GM23338 (cell line): Measurements from ENCODE around the gene PKD1. TPM values are rescaled to one million over a fixed set of nuclear protein-coding genes. Genes with fewer than 3 reads are reported as not detected.

Source experiments
- ATAC-seq: fragments of 200-7000 bp; cut with Tn5 transposase; 3 replicates; pipeline ENCODE4 v1.9.1; 2020
- DNase-seq: peaks from one replicate; pipeline ENCODE4 v3.0.0-alpha.2; 2015; ENCODE audit warnings: low spot score
- H2AFZ ChIP-seq: fragments of 200-600 bp; sonication (generic); 2 replicates; pipeline ENCODE4 v1.8.0; 2016; ENCODE audit warnings: antibody characterized with exemption, mild to moderate bottlenecking, moderate library complexity
- H3F3A ChIP-seq: fragments of 200-600 bp; sonication (generic); replicated peaks from 2 replicates; pipeline ENCODE4 v1.8.0; 2017; ENCODE audit warnings: antibody characterized with exemption, mixed run types, low read depth
- H3K27ac ChIP-seq: fragments of 200-600 bp; sonication (generic); 2 replicates; pipeline ENCODE4 v1.6.1; 2016; ENCODE audit warnings: low read depth
- H3K27me3 ChIP-seq: fragments of 200-600 bp; sonication (generic); 2 replicates; pipeline ENCODE4 v1.8.0; 2016; ENCODE audit warnings: mild to moderate bottlenecking, mixed run types, moderate library complexity; ENCODE audit not compliant: insufficient read depth
- H3K36me3 ChIP-seq: fragments of 200-600 bp; sonication (generic); 2 replicates; pipeline ENCODE4 v1.8.0; 2016; ENCODE audit warnings: mild to moderate bottlenecking; ENCODE audit not compliant: insufficient read depth
- H3K4me1 ChIP-seq: fragments of 200-600 bp; sonication (generic); 2 replicates; pipeline ENCODE4 v1.8.0; 2016; ENCODE audit warnings: mild to moderate bottlenecking, moderate library complexity; ENCODE audit not compliant: insufficient read depth
- H3K4me2 ChIP-seq: fragments of 200-600 bp; sonication (generic); 2 replicates; pipeline ENCODE4 v1.7.1; 2017; ENCODE audit warnings: mixed run types
- H3K4me3 ChIP-seq: fragments of 200-600 bp; sonication (generic); 2 replicates; pipeline ENCODE4 v1.6.1; 2016; ENCODE audit warnings: mixed run types
- H3K79me2 ChIP-seq: fragments of 200-600 bp; sonication (generic); replicated peaks from 2 replicates; pipeline ENCODE4 v1.8.0; 2017; ENCODE audit warnings: mild to moderate bottlenecking; ENCODE audit not compliant: insufficient read depth
- H3K9me2 ChIP-seq: fragments of 200-600 bp; sonication (generic); 2 replicates; pipeline ENCODE4 v1.8.0; 2017; ENCODE audit not compliant: insufficient read depth
- H4K20me1 ChIP-seq: fragments of 200-600 bp; sonication (generic); replicated peaks from 2 replicates; pipeline ENCODE4 v1.8.0; 2017; ENCODE audit warnings: mild to moderate bottlenecking; ENCODE audit not compliant: insufficient read depth
- H3K27ac Mint-ChIP-seq: 2 replicates; pipeline ENCODE4 v1.8.0; 2020; ENCODE audit warnings: inconsistent platforms, mild to moderate bottlenecking, moderate library complexity, mixed read lengths
- H3K27me3 Mint-ChIP-seq: 3 replicates; pipeline ENCODE4 v1.8.0; 2022; ENCODE audit warnings: low read depth, mild to moderate bottlenecking, moderate library complexity, mixed read lengths, inconsistent platforms; ENCODE audit not compliant: insufficient read depth, poor library complexity
- H3K36me3 Mint-ChIP-seq: 3 replicates; pipeline ENCODE4 v1.8.0; 2021; ENCODE audit warnings: low read depth, mild to moderate bottlenecking, inconsistent platforms, moderate library complexity, mixed read lengths
- H3K4me1 Mint-ChIP-seq: 3 replicates; pipeline ENCODE4 v1.8.0; 2020; ENCODE audit warnings: mild to moderate bottlenecking, inconsistent platforms, mixed read lengths
- H3K4me3 Mint-ChIP-seq: 3 replicates; pipeline ENCODE4 v1.8.0; 2021; ENCODE audit warnings: moderate library complexity, mild to moderate bottlenecking, inconsistent platforms, mixed read lengths
- H3K9me3 Mint-ChIP-seq: 3 replicates; pipeline ENCODE4 v1.8.0; 2020; ENCODE audit warnings: moderate library complexity, mild to moderate bottlenecking, inconsistent platforms, mixed read lengths
- CREB1 ChIP-seq: fragments of 250-450 bp; sonication (Bioruptor Pico); IDR thresholded peaks from 2 replicates; pipeline ENCODE4 v1.5.0; 2020; ENCODE audit warnings: low read depth, mild to moderate bottlenecking, moderate library complexity
- CTCF ChIP-seq, 2 experiments: fragments of 200-600 bp in 1 of 2; sonication (generic) in 1 of 2; conservative IDR thresholded peaks; 2 replicates each; pipeline versions ENCODE4 v1.5.1 to v1.6.1; 2016 to 2017; ENCODE audit warnings: antibody characterized with exemption in 2 of 2, low read depth in 2 of 2, mild to moderate bottlenecking in 2 of 2, moderate library complexity in 1 of 2
- ETS1 ChIP-seq: IDR thresholded peaks from 2 replicates; pipeline ENCODE4 v1.6.1; 2016; ENCODE audit warnings: antibody characterized with exemption
- EZH2 ChIP-seq: fragments of 200-600 bp; sonication (generic); IDR thresholded peaks from one replicate; pipeline ENCODE4 v1.8.0; 2017; ENCODE audit warnings: antibody characterized with exemption, mild to moderate bottlenecking, low read depth; ENCODE audit not compliant: unreplicated experiment
- EZH2phosphoT487 ChIP-seq: fragments of 200-600 bp; sonication (generic); IDR thresholded peaks from one replicate; pipeline ENCODE4 v1.8.1; 2018; ENCODE audit warnings: antibody characterized with exemption; ENCODE audit not compliant: unreplicated experiment
- JUNB ChIP-seq: IDR thresholded peaks from one replicate; pipeline ENCODE4 v1.6.1; 2016; ENCODE audit warnings: antibody characterized with exemption; ENCODE audit not compliant: unreplicated experiment
- NANOG ChIP-seq: IDR thresholded peaks from 2 replicates; pipeline ENCODE4 v1.6.1; 2016; ENCODE audit warnings: antibody characterized with exemption, borderline replicate concordance
- POLR2AphosphoS5 ChIP-seq: IDR thresholded peaks from 2 replicates; pipeline ENCODE4 v1.6.1; 2016; ENCODE audit warnings: antibody characterized with exemption, low read depth
- REST ChIP-seq: IDR thresholded peaks from one replicate; pipeline ENCODE4 v1.6.1; 2018; ENCODE audit warnings: antibody characterized with exemption; ENCODE audit not compliant: unreplicated experiment
- STAT1 ChIP-seq: IDR thresholded peaks from one replicate; pipeline ENCODE4 v1.6.1; 2016; ENCODE audit warnings: antibody characterized with exemption; ENCODE audit not compliant: unreplicated experiment
- ZNF114 ChIP-seq: fragments of 250-450 bp; sonication (Bioruptor Pico); IDR thresholded peaks from 2 replicates; pipeline ENCODE4 v1.5.0; 2020; ENCODE audit warnings: mild to moderate bottlenecking, moderate library complexity
- ZNF331 ChIP-seq: fragments of 250-450 bp; sonication (Bioruptor Pico); IDR thresholded peaks from 2 replicates; pipeline ENCODE4 v1.5.0; 2020; ENCODE audit warnings: low read depth, mild to moderate bottlenecking, moderate library complexity
- ZNF462 ChIP-seq: fragments of 250-450 bp; sonication (Bioruptor Pico); IDR thresholded peaks from 2 replicates; pipeline ENCODE4 v1.5.0; 2020; ENCODE audit warnings: mild to moderate bottlenecking, moderate library complexity
- polyA plus RNA-seq: library from polyadenylated mRNA; unstranded; fragments of >200 nt; fragmentation: Nextera tagmentation; extraction: Ambion mirVana; gene quantifications from 2 replicates; pipeline ENCODE4 v1.2.1, GENCODE V29; 2016
- total RNA-seq: library from RNA; depleted of rRNA; stranded (reverse); fragments of >200 nt; shearing (Covaris generic); gene quantifications from 2 replicates; pipeline ENCODE4 v1.2.3, GENCODE V29; 2014

The PKD1 gene
- total and polyA plus RNA-seq, 2 experiments from 2014 or later: 21.1 to 107 TPM

- Histone ChIP-seq H3K4me1 (no peaks in the 10 kb centered on the region), H4K20me1 (no peaks in the 10 kb centered on the region; the same call in 1 of the 2 replicates), H3K79me2 (no peaks in the 10 kb centered on the region), H2AFZ (no peak overlapping the region), H3K9me2 (no peaks in the 10 kb centered on the region), H3K4me2 (no peak overlapping the region), H3K36me3 (no peaks in the 10 kb centered on the region; the same call in 1 of the 2 replicates), H3F3A (0 out of 2 replicates have a peak, but pooled peaks cover 19% of the 10 kb centered on the region), H3K4me3 (no peak overlapping the region), H3K27ac (no peak overlapping the region), H3K27me3 (no peaks in the 10 kb centered on the region)
- H3K36me3 Mint-ChIP-seq: peaks cover 30% of the 10 kb centered on the region
- no peak overlapping the region for H3K4me3 Mint-ChIP-seq
- peaks cover 11% of the 10 kb centered on the region for H3K27me3 Mint-ChIP-seq
- H3K9me3 Mint-ChIP-seq: no peaks in the 10 kb centered on the region
- peaks cover 1% of the 10 kb centered on the region; the same call in 1 of the 3 replicates for H3K4me1 Mint-ChIP-seq
- H3K27ac Mint-ChIP-seq: no peak overlapping the region
- TF ChIP-seq POLR2AphosphoS5: no peak
- no peak for TF ChIP-seq EZH2phosphoT487
- TF ChIP-seq STAT1: no peak
- TF ChIP-seq ETS1: no peak
- TF ChIP-seq NANOG: no peak
- no peak for TF ChIP-seq EZH2
- TF ChIP-seq ZNF331 (CRISPR knock-in tag): no peak
- no peak for TF ChIP-seq JUNB
- no peak for TF ChIP-seq ZNF114 (CRISPR knock-in tag)
- TF ChIP-seq CREB1 (CRISPR knock-in tag): no peak
- no peak for TF ChIP-seq REST
- TF ChIP-seq ZNF462: no peak
- TF ChIP-seq CTCF (conservative IDR thresholded peaks at IDR 0.05; ENCODE audit: low read depth in 2 of 2): no peak
- DNase-seq (no peak), ATAC-seq (no peak)
These were observed 38.9 kb upstream of the PKD1 start for GRCh38 chr16:2174396-2175131.
